SK-N-SH treated with all-trans-retinoic acid at 6 μM for 48 hours (cell line): ENCODE measurements around the gene MTHFS.

Experiments used
- ATAC-seq: fragments of 200-7000 bp; cut with Tn5 transposase; 3 replicates; pipeline ENCODE4 v1.9.1; 2020; ENCODE audit warnings: mild to moderate bottlenecking, moderate library complexity
- ARNTL ChIP-seq: fragments of 450-650 bp; formaldehyde crosslinking; IDR thresholded peaks from 2 replicates; pipeline ENCODE4 v1.5.0; 2020; ENCODE audit warnings: low read depth, mild to moderate bottlenecking, moderate library complexity, borderline replicate concordance
- BACH2 ChIP-seq: fragments of 250-450 bp; sonication (Bioruptor Pico); IDR thresholded peaks from 2 replicates; pipeline ENCODE4 v1.9.0; 2021; ENCODE audit warnings: mild to moderate bottlenecking, borderline replicate concordance
- CREB5 ChIP-seq: fragments of 250-450 bp; sonication (Bioruptor Pico); IDR thresholded peaks from 2 replicates; pipeline ENCODE4 v1.5.1; 2020; ENCODE audit warnings: low read depth, mild to moderate bottlenecking, moderate library complexity
- CSDC2 ChIP-seq: fragments of 250-450 bp; sonication (Bioruptor Pico); IDR thresholded peaks from 2 replicates; pipeline ENCODE4 v1.5.0; 2020; ENCODE audit warnings: mild to moderate bottlenecking, moderate library complexity
- CSRNP3 ChIP-seq: fragments of 250-450 bp; sonication (Bioruptor Pico); IDR thresholded peaks from 2 replicates; pipeline ENCODE4 v1.5.1; 2021; ENCODE audit warnings: mild to moderate bottlenecking, moderate library complexity
- ESRRG ChIP-seq: fragments of 250-450 bp; sonication (Bioruptor Pico); IDR thresholded peaks from 2 replicates; pipeline ENCODE4 v1.6.1; 2021; ENCODE audit warnings: mild to moderate bottlenecking
- GLIS3 ChIP-seq: fragments of 250-450 bp; sonication (Bioruptor Pico); IDR thresholded peaks from 2 replicates; pipeline ENCODE4 v1.5.0; 2020; ENCODE audit warnings: mild to moderate bottlenecking, moderate library complexity
- ISL1 ChIP-seq: fragments of 250-450 bp; sonication (Bioruptor Pico); IDR thresholded peaks from 2 replicates; pipeline ENCODE4 v2.1.2; 2022; ENCODE audit warnings: mild to moderate bottlenecking, moderate library complexity
- PATZ1 ChIP-seq: fragments of 250-450 bp; sonication (Bioruptor Pico); IDR thresholded peaks from 2 replicates; pipeline ENCODE4 v1.8.0; 2020; ENCODE audit warnings: mild to moderate bottlenecking, moderate library complexity, borderline replicate concordance
- POU6F1 ChIP-seq: fragments of 250-450 bp; sonication (Bioruptor Pico); IDR thresholded peaks from 2 replicates; pipeline ENCODE4 v1.8.0; 2021; ENCODE audit warnings: low read depth, mild to moderate bottlenecking, moderate library complexity, borderline replicate concordance
- PPARA ChIP-seq: fragments of 250-450 bp; sonication (Bioruptor Pico); IDR thresholded peaks from 2 replicates; pipeline ENCODE4 v1.5.0; 2020; ENCODE audit warnings: mild to moderate bottlenecking, borderline replicate concordance
- RARB ChIP-seq: fragments of 250-450 bp; sonication (Bioruptor Pico); IDR thresholded peaks from 2 replicates; pipeline ENCODE4 v1.8.0; 2021; ENCODE audit warnings: mild to moderate bottlenecking, moderate library complexity
- SNAI2 ChIP-seq: fragments of 250-450 bp; sonication (Bioruptor Pico); IDR thresholded peaks from 2 replicates; pipeline ENCODE4 v1.5.0; 2020; ENCODE audit warnings: mild to moderate bottlenecking, moderate library complexity
- TCF4 ChIP-seq: fragments of 250-450 bp; sonication (Bioruptor Pico); IDR thresholded peaks from 2 replicates; pipeline ENCODE4 v1.8.0; 2021; ENCODE audit warnings: mild to moderate bottlenecking, moderate library complexity, borderline replicate concordance
- TOX ChIP-seq: fragments of 250-450 bp; sonication (Bioruptor Pico); IDR thresholded peaks from 2 replicates; pipeline ENCODE4 v1.8.0; 2021; ENCODE audit warnings: mild to moderate bottlenecking, moderate library complexity, borderline replicate concordance
- TSHZ2 ChIP-seq: fragments of 250-450 bp; sonication (Bioruptor Pico); IDR thresholded peaks from 2 replicates; pipeline ENCODE4 v1.5.0; 2020; ENCODE audit warnings: mild to moderate bottlenecking, moderate library complexity
- ZC3H10 ChIP-seq: fragments of 250-450 bp; sonication (Bioruptor Pico); IDR thresholded peaks from 2 replicates; pipeline ENCODE4 v1.5.1; 2021; ENCODE audit warnings: mild to moderate bottlenecking, moderate library complexity
- ZFP3 ChIP-seq: fragments of 250-450 bp; sonication (Bioruptor Pico); IDR thresholded peaks from 2 replicates; pipeline ENCODE4 v1.5.0; 2020; ENCODE audit warnings: mild to moderate bottlenecking, moderate library complexity
- ZFP30 ChIP-seq: fragments of 450-650 bp; formaldehyde crosslinking; IDR thresholded peaks from 2 replicates; pipeline ENCODE4 v1.5.0; 2022; ENCODE audit warnings: mild to moderate bottlenecking, moderate library complexity
- ZNF565 ChIP-seq: fragments of 450-650 bp; formaldehyde crosslinking; conservative IDR thresholded peaks from 2 replicates; pipeline ENCODE4 v1.5.0; 2020; ENCODE audit warnings: low read depth, mild to moderate bottlenecking, moderate library complexity
- ZNF70 ChIP-seq: fragments of 450-650 bp; formaldehyde crosslinking; IDR thresholded peaks from 2 replicates; pipeline ENCODE4 v1.5.0; 2020; ENCODE audit warnings: mild to moderate bottlenecking, moderate library complexity
- ZNF8 ChIP-seq: fragments of 450-650 bp; formaldehyde crosslinking; IDR thresholded peaks from 2 replicates; pipeline ENCODE4 v1.5.0; 2020; ENCODE audit warnings: mild to moderate bottlenecking, moderate library complexity

MTHFS gene

GRCh38 chr15:79831604-79832003 is 65.2 kb downstream of the MTHFS start:
- ATAC-seq, result no peak
- TF ChIP-seq ZNF8 (CRISPR knock-in tag), result no peak
- no peak for TF ChIP-seq SNAI2 (CRISPR knock-in tag)
- no peak for TF ChIP-seq CREB5 (CRISPR knock-in tag)
- no peak for TF ChIP-seq ARNTL
- no peak for TF ChIP-seq PATZ1
- TF ChIP-seq POU6F1 (CRISPR knock-in tag), result no peak
- TF ChIP-seq CSRNP3 (CRISPR knock-in tag), result no peak
- no peak for TF ChIP-seq PPARA (CRISPR knock-in tag)
- no peak for TF ChIP-seq ZFP30
- TF ChIP-seq ISL1 (CRISPR knock-in tag), result no peak
- no peak for TF ChIP-seq ZNF70
- TF ChIP-seq ZC3H10, result no peak
- TF ChIP-seq ZNF565 (CRISPR knock-in tag), result no peak
- no peak for TF ChIP-seq ZFP3
- no peak for TF ChIP-seq CSDC2 (CRISPR knock-in tag)
- TF ChIP-seq ESRRG, result no peak
- TF ChIP-seq BACH2, result no peak
- TF ChIP-seq TOX, result no peak

GRCh38 chr15:79829950-79830349 is 66.9 kb downstream of the MTHFS start:
- no peak for TF ChIP-seq TSHZ2 (CRISPR knock-in tag)
- no peak for TF ChIP-seq PPARA (CRISPR knock-in tag)
- no peak for TF ChIP-seq POU6F1 (CRISPR knock-in tag)
- no peak for TF ChIP-seq CSDC2 (CRISPR knock-in tag)
- TF ChIP-seq PATZ1, result no peak
- no peak for TF ChIP-seq ZNF565 (CRISPR knock-in tag)
- no peak for TF ChIP-seq BACH2
- no peak for TF ChIP-seq ZFP3
- TF ChIP-seq ARNTL, result no peak
- TF ChIP-seq GLIS3 (CRISPR knock-in tag), result no peak
- no peak for TF ChIP-seq ZC3H10
- TF ChIP-seq RARB (CRISPR knock-in tag), result no peak
- no peak for TF ChIP-seq ZNF8 (CRISPR knock-in tag)
- no peak for TF ChIP-seq ISL1 (CRISPR knock-in tag)
- no peak for TF ChIP-seq TCF4 (CRISPR knock-in tag)
- TF ChIP-seq TOX, result no peak
- TF ChIP-seq SNAI2 (CRISPR knock-in tag), result no peak
- TF ChIP-seq CREB5 (CRISPR knock-in tag), result no peak
- ATAC-seq, result no peak
